Rectal smooth muscle tissue (tissue), 1 donor: Measurements from ENCODE around the gene EBF3.
"Not testable (repeated sequence)": the region's sequence is repeated elsewhere in the genome, so short reads cannot be mapped to it uniquely, and the experiment has no call there.

Experiments used
- H3K27ac ChIP-seq: one replicate; pipeline ENCODE4 v1.7.0; 2013; ENCODE audit warnings: low read depth, low read length, inconsistent platforms
- H3K27me3 ChIP-seq: one replicate; pipeline ENCODE4 v1.7.0; 2013; ENCODE audit warnings: low read length; ENCODE audit not compliant: control insufficient read depth, insufficient read depth
- H3K36me3 ChIP-seq: one replicate; pipeline ENCODE4 v1.7.0; 2013; ENCODE audit warnings: low read length; ENCODE audit not compliant: control insufficient read depth, insufficient read depth
- H3K4me1 ChIP-seq: one replicate; pipeline ENCODE4 v1.7.0; 2013; ENCODE audit warnings: low read length; ENCODE audit not compliant: control insufficient read depth, insufficient read depth
- H3K4me3 ChIP-seq: one replicate; pipeline ENCODE4 v1.7.0; 2013; ENCODE audit warnings: low read length
- H3K9ac ChIP-seq: one replicate; pipeline ENCODE4 v1.7.0; 2013; ENCODE audit warnings: low read length

EBF3 gene

GRCh38 chr10:129921801-129922597 lies 42.1 kb downstream of the EBF3 start:
- Histone ChIP-seq H3K27me3 (no peaks in the 10 kb centered on the region), H3K9ac (no peak overlapping the region), H3K36me3 (no peaks in the 10 kb centered on the region), H3K4me3 (no peak overlapping the region), H3K27ac (no peak overlapping the region), H3K4me1 (no peaks in the 10 kb centered on the region)

GRCh38 chr10:129921065-129921670 lies 42.9 kb downstream of the EBF3 start:
- no peak overlapping the region for H3K9ac ChIP-seq
- H3K4me3 ChIP-seq = no peak overlapping the region
- no peak overlapping the region for H3K27ac ChIP-seq
- H3K27me3 ChIP-seq = no peaks in the 10 kb centered on the region
- H3K36me3 ChIP-seq = no peaks in the 10 kb centered on the region
- no peaks in the 10 kb centered on the region for H3K4me1 ChIP-seq

GRCh38 chr10:129920187-129920586 lies 43.9 kb downstream of the EBF3 start:
- not testable (repeated sequence) for H3K27me3 ChIP-seq, H3K4me3 ChIP-seq, H3K36me3 ChIP-seq, H3K27ac ChIP-seq, H3K9ac ChIP-seq, H3K4me1 ChIP-seq

DNA sequence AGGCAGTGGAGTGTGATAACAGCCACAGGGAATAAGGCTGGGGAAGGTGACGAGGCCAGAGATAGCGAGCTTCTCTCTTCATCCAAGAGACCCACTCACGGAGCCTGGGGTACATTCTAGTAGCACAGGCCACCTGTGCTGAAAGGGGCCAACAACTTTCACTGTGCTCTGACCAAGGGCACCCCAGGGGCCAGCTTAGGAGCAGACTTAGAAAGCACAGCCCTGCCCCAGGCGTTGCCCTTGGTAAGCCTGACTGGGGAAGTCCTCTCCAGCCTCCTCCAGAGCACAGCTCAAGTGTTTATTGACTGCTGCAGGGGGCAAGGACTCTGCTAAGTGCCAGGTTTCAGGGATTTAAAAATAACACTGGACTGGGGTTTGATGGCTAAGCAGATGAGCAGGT lies 44.7 kb downstream of the EBF3 start:
- Histone ChIP-seq H3K27me3 (no peaks in the 10 kb centered on the region), H3K4me1 (no peaks in the 10 kb centered on the region), H3K4me3 (no peak overlapping the region), H3K27ac (no peak overlapping the region), H3K9ac (no peak overlapping the region), H3K36me3 (no peaks in the 10 kb centered on the region)

- no peaks in the 10 kb centered on the region for H3K4me1 ChIP-seq
- H3K9ac ChIP-seq = no peak overlapping the region
- no peak overlapping the region for H3K4me3 ChIP-seq
- no peaks in the 10 kb centered on the region for H3K27me3 ChIP-seq
- H3K27ac ChIP-seq = no peak overlapping the region
- no peaks in the 10 kb centered on the region for H3K36me3 ChIP-seq
Measured at GRCh38 chr10:129918836-129919235, 45.2 kb downstream of the EBF3 start.

- no peaks in the 10 kb centered on the region for H3K4me1 ChIP-seq
- H3K36me3 ChIP-seq = no peaks in the 10 kb centered on the region
- H3K27me3 ChIP-seq = no peaks in the 10 kb centered on the region
- H3K4me3 ChIP-seq = no peak overlapping the region
- no peak overlapping the region for H3K9ac ChIP-seq
- H3K27ac ChIP-seq = no peak overlapping the region
Measured at GRCh38 chr10:129918401-129918800, 45.7 kb downstream of the EBF3 start.

DNA sequence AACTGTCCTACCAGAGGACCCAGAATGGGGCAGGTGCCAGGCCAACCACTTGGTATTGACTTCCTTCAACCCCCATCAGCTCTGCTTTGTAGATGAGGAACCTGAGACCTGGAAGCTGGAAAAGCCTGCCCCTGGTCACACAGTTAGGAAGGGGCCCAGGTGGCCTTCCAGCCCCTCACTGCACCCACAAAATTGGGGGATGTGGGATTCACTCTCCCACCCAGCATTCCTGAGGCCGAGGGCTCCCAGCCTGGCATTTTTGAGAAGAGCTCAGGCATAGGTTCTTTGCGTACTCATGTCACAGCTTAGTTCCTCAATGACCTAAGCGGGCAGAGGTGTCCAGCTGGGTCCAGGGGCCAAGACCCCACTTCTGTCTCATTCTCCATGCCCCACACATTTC lies 46.1 kb downstream of the EBF3 start:
- Histone ChIP-seq H3K36me3 (no peaks in the 10 kb centered on the region), H3K27ac (no peak overlapping the region), H3K27me3 (no peaks in the 10 kb centered on the region), H3K4me3 (no peak overlapping the region), H3K4me1 (no peaks in the 10 kb centered on the region), H3K9ac (no peak overlapping the region)

GRCh38 chr10:129916506-129916995 lies 47.5 kb downstream of the EBF3 start:
- no peak overlapping the region for H3K27ac ChIP-seq
- no peaks in the 10 kb centered on the region for H3K4me1 ChIP-seq
- H3K4me3 ChIP-seq = no peak overlapping the region
- no peak overlapping the region for H3K9ac ChIP-seq
- H3K36me3 ChIP-seq = no peaks in the 10 kb centered on the region
- H3K27me3 ChIP-seq = no peaks in the 10 kb centered on the region

DNA sequence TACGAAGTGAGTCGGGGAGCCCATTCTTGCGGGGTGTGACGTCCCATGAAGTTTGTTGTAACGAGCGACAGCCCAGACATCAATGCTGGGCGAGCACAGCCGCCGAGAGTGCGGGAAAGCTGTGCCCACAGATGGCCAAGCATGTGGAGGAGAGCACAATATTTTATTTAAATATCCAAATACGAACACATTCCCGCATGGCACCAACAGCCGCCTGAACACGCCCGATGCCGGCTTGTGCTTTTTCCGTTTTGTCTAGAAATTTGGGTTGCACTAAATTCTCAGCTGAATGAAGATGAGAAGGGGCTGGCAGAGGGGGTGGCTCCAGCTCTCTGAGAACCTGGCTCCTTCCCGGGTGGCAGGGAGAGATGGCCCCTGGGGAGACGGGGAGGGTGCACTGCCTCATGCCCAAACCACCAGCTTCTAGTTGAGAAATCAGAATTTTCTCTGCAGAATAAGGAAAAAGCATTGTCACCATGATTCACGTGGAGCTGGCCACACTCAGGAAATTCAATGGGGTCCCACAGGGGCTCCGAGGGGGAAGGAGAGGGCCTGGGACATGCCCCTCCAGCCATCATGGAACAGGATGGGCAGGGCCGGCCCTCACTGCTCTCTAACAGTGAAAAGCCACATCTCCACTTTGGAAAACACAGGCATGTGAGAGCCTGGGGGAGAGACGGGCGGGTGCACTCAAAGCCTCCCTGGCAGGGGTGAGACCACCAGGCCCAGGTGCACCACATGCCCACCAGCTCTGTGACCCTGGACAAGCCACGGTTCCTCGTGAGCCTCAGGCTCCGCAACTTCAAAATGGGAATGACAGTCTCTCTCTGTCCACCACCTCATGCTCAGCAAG lies 48.3 kb downstream of the EBF3 start:
- Histone ChIP-seq H3K27me3 (no peaks in the 10 kb centered on the region), H3K27ac (no peak overlapping the region), H3K4me3 (no peak overlapping the region), H3K9ac (no peak overlapping the region), H3K4me1 (no peaks in the 10 kb centered on the region), H3K36me3 (no peaks in the 10 kb centered on the region)

- Histone ChIP-seq H3K27ac (no peak overlapping the region), H3K4me1 (no peaks in the 10 kb centered on the region)
Measured at GRCh38 chr10:129914960-129915359, 49.1 kb downstream of the EBF3 start.

DNA sequence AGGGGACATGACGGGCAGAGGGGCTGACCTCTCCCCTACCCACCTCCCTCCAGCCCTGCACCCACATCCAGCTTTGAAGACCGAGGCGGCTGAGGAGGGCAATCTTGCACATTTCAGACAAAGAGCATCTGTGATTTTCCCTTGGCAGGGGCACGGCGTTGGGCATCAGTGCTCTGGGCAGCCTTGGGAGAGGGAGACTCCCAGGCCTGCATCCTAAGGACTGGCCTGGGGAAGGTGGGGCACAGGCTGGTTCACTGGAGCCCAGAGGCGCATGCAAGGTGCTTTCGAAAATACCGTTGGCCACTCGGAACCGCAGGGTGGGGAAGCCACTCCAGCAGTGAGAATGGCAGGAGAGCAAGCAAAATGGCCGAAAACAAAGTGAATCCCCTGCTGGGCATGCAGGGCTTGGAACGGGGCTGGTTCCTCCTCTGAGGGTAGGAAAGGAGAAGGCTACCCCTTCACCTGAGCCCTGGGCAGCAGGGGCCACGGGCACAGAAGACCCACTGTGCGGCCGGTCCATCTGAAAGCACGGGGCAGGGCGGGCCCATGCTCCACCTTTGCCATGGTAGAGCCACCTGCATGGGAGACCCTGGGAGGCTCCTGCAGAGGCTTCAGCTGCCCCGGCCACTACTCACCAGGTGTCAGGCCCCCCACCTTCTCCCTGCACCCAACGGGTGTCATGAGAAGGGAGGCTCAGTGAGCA lies 49.8 kb downstream of the EBF3 start:
- Histone ChIP-seq H3K4me1 (no peaks in the 10 kb centered on the region), H3K27me3 (no peaks in the 10 kb centered on the region), H3K27ac (no peak overlapping the region), H3K36me3 (no peaks in the 10 kb centered on the region), H3K4me3 (no peak overlapping the region), H3K9ac (no peak overlapping the region)

More at GRCh38 chr10:129914960-129915359, 49.1 kb downstream of the EBF3 start:
- H3K36me3 ChIP-seq = no peaks in the 10 kb centered on the region
- no peak overlapping the region for H3K9ac ChIP-seq
- H3K27me3 ChIP-seq = no peaks in the 10 kb centered on the region
- H3K4me3 ChIP-seq = no peak overlapping the region
